ENCODE data around the gene CTNNA3.
"Not testable (repeated sequence)": the region's sequence is repeated elsewhere in the genome, so short reads cannot be mapped to it uniquely, and the experiment has no call there.

CTNNA3 gene

DNA sequence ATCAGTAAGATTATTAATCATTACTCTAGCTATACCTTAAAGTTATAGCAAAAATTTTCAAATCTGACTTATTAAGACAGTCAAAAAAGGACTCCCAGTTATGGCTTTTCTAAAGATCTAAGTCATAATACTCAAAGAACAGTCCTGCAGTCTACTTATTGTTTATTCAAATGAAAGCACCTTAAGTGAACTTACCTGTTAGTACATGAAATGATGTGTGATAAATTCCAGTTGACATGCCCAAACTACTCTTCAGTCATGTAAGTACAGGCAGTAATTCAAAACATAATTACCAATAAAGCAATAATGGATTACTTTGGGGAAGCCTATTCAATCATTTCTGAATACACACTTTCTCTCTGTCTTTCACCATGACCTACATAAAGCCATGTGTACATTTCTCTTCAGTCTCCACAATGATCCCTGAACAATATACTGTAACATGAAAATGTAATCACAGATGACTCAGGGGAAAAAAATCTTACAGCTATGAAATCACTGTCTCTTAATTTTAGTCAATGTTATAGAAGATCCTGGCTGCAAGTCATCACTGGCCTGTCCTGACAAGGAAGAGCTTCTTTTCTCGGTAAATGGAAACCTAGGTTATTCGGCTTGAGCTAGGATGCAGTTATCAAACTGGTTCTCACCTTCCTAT lies 1190.9 kb downstream of the CTNNA3 start:
- DNase-seq (ENCODE audit: insufficient read length, low spot score) (no peak), FAIRE-seq (no peak)

DNA sequence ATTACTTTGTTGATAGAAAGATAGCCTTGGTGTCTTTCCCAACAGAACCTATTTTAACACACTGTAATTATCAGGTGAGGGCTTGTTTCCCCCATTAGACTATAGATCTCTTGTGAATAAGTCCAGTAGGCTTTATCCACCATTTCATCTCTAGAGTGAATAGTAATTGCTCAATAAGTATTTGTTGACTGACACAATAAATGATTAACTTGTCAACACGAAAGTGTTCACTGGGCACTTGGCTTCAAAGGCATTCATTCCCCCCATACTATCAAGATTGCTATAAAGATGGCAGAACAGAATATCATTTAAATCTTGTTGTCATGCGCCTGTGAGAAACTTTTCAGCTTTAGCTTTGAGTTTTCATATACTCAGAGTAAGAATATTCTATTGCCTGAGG lies 1194.6 kb downstream of the CTNNA3 start:
- FAIRE-seq: no peak
- no peak for DNase-seq (ENCODE audit: insufficient read length, low spot score)

DNA sequence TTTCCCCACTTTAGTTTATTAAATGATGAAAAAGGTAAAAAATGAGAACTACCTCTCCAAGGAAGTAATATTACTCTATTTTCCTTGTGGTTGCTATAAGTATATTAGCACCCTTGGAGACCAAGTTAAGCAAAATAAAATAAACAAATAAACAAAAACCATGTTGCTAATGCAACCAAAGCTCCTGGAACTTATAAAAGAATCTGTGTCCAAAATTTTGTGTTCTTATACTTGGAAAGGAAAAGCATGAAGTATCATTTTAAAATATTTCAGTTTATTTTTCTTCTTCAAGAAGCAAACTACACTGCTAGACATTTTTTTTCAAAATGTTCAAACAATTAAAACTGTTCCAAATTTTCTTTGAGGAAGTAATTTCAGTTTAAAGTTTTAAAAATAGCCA lies 1212.0 kb downstream of the CTNNA3 start:
- DNase-seq (ENCODE audit: insufficient read length, low spot score) (no peak), FAIRE-seq (no peak)

DNA sequence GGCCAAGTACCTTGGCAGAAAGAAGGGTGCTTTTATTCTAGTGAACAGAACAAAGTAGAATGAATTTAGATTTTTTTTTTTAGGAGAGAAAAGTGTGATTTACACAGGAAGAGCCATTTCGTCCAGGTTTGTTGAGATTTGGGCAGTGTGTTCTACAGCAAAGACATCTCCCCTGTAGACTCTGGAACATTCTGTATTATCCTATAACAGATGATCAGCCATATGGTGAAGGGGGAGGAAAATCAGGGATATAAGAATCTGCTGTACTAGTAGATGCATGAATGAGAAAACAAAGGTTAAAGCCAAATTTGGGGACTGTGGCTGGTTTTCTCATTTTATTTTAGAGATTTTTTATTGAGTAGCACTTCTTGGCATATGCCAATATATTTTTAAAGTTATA lies 1223.8 kb downstream of the CTNNA3 start:
- DNase-seq (ENCODE audit: insufficient read length, low spot score) (no peak), FAIRE-seq (no peak)

DNA sequence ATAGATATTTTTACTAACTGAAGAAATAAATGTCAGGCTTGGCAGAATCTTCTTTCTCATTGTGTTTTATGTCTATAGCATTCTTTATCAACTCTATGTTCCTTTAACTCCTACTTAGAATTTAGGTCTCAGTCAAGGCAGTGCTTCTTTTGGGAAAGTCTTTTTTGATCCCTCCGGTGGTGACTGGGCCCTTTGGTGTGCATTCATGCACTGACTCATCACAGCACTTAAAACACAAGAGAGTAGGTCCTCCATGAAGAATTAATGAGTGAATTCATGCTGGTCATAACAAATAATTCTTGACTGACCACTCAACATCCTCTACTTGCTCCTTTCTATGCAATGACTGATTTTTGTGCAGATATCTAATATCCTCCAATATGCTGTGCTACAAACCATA lies 1229.0 kb downstream of the CTNNA3 start:
- no peak for DNase-seq (ENCODE audit: insufficient read length, low spot score)
- FAIRE-seq: no peak

DNA sequence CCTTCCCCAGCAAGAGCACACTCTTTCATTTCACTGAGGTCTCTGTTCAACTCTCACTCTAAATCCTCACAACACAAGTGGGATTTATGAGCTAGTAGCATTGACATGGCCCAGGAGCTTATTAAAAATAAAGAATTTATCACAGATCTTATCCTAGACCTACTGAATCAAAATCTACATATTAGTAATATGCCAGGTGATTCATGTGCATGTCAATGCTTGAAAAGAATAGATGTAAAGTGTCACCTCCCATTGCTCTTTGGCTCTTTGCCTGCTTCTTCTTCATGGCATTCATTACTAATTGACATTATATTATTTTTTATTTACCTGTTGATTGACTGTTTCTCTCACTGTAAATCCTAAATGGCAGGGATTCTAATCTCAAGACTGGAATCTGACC lies 1229.4 kb downstream of the CTNNA3 start:
- FAIRE-seq (no peak), DNase-seq (ENCODE audit: insufficient read length, low spot score) (no peak)

DNA sequence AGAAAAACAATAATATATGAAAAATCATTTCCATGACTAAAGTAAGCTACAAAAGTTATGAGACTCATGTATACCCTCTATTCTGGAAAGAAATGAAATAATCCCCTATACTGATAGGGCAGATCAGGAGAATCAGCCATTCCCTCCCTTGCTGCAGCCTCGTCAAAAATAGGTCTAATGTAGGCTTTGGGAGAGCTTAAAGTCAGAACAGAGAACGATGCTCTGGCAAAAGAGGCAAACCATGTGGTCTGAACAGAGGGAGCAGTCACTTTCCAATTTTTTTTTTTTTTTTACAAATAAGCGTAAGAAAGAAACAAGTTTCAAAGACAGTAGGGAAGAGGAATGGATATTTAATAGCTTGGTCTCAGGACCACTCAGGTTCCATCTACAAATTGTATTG lies 1232.4 kb downstream of the CTNNA3 start:
- FAIRE-seq: no peak
- DNase-seq (ENCODE audit: insufficient read length, low spot score): no peak

DNA sequence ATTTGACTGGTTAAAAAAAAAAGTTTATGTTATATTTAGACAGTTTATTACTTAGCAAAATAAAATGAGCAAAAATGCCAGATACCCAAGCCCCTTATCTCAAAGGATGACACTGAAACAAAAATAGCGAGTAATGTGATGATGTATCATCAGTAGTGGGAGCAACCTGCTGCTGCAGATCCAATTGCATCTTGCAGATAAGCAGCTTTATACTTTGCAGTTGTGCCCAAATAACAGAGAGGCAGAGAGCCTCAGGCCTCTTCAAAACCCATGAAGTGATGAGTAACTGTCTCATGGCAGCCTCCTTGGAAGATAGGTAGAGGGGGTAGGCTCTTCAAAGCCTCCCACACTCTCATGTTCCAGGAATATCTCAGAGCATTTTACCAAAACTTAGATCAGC lies 1238.4 kb downstream of the CTNNA3 start:
- FAIRE-seq (no peak), DNase-seq (ENCODE audit: insufficient read length, low spot score) (no peak)

DNA sequence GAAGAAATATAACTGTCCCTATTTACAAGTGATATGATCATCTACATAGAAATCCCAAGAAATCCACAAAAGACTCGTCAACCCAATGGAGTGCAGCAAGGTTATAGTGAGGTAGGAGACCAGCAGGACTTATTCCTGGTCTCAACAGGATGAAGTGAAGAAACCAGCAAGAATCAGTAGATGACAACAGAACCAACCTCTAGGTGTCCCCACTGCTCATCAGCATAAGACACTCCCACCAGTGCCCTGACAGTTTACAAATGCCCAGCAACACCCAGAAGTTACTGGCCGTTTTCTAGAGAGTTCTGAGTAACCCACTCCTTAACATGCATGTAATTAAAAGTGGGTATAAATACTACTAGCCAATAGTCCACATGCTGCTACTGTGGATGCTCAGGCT lies 1240.7 kb downstream of the CTNNA3 start:
- DNase-seq (ENCODE audit: insufficient read length, low spot score): no peak
- no peak for FAIRE-seq

DNA sequence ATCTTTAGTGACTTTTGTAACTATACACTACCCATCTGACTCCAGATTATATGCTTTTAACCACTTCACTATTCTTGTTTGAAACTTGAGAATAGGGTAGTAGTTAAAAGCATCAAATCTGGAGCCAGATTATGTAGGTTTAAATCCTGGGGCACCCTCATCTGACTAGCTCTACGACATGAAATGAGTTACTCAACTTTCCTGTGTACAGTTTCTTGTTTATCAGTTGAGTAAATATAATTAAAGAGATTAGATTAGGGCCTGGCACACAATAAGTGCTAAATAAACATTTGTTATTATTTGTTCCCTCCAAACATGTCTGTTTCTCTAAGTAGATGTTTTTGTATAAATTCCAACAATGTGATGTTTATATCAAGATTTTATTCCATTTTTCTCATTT lies 1255.4 kb downstream of the CTNNA3 start:
- FAIRE-seq (no peak), DNase-seq (ENCODE audit: insufficient read length, low spot score) (no peak)

DNA sequence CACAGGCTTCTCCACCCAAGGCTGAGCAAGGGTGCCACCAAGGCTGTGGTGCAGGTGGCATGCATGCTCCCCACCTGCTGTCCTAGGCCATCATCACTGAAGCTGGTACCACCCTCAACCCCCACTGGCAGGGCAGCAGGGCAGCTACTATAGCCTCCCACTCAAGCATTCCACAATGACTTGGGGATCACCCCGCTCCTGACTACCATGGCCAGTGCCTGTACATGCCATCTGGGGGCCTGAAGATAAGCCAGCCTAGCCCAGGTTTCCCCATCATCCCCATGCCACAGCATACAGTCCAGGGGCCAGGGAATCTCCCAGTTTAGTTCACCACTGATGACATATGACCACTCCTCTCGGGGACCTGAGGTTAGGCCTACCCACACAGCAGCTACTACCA lies 1281.1 kb downstream of the CTNNA3 start:
- DNase-seq (ENCODE audit: insufficient read length, low spot score) (no peak), FAIRE-seq (no peak)

DNA sequence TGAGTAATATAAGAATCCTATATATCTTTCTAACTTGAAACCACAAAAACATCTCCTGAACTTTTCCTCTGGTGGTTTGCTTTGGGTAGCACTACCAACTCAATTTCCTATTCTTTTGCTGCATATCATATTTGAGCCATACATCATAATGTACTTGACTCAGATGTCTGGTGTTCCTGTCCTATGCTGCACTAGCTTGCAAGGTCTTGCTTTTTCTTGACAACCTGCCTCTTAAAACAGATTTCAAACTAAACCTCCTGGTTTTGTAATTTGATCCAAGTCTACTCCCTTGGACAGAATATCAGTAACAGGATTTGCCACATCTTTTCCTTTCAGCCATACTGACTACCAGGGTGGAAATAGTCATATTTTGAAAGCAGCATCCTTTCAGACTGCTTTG lies 1290.4 kb downstream of the CTNNA3 start:
- FAIRE-seq (no peak), DNase-seq (ENCODE audit: insufficient read length, low spot score) (no peak)

DNA sequence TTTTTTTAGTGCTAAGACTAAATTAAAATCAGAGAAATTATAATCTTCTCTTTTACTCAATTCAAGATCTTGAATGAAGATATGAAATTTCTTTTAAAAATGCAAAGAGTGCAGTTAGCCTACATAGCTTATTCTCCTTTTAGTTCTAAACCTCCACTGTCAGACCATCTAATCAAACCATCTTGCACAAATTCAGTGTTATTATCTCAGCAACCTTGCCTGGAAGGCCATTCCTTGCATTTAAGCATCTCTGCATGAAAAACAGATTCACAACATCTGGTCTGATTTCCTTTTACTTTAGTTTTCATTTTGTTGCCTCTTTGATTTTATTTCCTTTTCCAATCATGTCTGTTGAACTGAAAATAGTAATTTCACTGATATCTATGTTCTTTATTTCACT lies 1297.3 kb downstream of the CTNNA3 start:
- DNase-seq (ENCODE audit: insufficient read length, low spot score) (no peak), FAIRE-seq (no peak)

DNA sequence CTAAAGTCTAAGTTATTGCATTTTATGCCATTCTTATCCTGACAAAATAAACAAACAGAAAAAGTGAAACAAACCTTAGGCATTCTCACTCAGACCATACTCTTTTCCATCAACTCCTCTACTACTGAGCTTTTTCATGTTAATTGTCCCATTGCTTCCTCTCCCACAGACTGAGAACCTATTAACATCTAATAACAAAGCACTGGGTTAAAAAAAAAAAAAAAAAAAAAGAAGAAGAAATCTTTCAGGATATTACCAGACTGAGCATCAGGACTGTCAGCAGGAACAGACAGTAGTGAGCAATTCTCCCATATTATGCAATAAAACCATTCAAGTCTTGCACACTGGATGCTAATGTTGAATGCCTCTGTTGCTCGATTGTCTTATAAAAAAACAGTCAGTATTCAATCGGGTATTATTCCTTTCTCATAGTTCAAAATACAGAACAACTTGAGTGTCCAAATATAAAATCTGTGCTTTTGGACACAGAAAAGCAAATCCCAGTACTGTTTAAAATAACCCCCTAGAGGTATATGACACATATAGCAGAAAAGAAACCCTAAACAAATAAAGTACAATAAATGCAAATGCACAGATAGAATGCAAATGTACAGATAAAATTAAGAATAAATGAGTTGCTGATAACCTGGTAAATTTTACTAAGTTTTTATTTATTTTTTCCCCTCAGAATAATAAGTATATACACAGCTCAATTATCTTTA lies 1301.5 kb downstream of the CTNNA3 start:
- DNase-seq (ENCODE audit: insufficient read length, low spot score) (no peak), FAIRE-seq (no peak)

DNA sequence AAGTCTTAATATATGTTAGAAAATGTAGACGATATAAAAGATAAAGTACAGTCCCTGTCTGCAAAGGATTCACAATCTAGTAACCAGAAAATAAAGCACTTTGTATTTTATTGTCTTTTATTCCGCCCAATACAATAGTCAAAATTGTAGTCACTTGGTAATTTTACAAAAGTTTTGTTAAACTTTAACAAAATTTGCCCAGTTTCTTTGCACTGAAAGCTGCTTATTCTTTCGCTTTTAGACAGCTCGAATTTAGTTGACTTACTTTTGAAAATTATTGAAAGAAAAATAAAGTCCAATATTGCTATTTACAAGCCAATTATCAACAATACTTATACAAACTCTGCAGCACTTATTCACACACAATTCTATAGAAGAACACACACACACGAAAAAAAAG lies 1305.1 kb downstream of the CTNNA3 start:
- no peak for FAIRE-seq
- no peak for DNase-seq (ENCODE audit: insufficient read length, low spot score)

DNA sequence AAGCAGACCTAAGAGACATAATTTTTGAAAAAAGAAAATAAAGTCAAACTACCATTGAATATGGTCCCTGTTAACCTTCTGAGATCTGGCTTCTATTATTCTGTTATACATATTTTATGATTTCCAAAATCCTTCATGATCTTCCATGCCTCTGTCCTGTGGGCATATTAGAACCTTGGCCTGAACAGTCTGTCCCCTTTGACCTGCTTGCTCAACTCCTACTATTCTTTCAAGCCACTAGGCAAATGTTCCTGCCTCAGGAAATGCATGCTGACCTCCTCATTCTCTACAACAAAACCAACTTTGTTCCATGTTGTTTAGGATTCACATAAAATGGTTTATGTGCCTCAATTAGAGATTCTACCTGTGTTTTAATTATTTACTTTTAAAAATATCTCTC lies 1315.0 kb downstream of the CTNNA3 start:
- FAIRE-seq (no peak), DNase-seq (ENCODE audit: insufficient read length, low spot score) (no peak)

DNA sequence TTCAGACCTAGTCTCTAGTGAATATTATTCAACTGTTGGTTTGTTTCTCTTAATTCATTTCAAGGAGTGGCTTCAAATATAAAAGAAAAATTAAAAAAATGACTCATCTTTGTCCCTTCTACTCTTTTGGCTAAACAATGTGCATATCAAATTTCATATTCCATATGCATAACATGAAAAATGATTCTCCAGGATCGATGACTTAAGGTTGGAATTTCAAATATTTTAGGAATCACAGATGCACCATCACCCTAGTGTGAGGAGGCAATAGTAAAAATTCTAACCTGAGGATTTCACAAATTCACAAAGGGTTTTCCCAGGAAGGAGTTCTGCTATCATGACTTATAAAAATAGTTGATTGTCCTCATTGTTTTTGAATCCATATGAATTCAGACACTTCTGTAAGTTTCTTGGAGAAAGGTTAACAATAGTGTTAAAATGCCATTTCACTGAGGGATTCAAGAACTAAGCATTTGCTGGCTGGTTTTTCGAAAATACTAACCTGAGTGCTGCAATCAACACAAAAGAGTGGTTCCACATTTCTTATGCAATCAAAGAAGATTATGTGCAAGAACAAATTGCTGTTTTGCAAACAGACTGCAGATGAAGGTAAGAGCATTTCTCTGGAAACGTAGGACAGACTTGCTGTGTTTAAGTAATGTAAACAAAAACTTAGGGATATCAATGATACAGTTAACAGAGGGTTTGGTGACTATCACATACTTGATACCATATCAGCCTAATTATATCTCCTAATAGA lies 1317.7 kb downstream of the CTNNA3 start:
- DNase-seq (ENCODE audit: insufficient read length, low spot score): no peak
- FAIRE-seq: no peak

DNA sequence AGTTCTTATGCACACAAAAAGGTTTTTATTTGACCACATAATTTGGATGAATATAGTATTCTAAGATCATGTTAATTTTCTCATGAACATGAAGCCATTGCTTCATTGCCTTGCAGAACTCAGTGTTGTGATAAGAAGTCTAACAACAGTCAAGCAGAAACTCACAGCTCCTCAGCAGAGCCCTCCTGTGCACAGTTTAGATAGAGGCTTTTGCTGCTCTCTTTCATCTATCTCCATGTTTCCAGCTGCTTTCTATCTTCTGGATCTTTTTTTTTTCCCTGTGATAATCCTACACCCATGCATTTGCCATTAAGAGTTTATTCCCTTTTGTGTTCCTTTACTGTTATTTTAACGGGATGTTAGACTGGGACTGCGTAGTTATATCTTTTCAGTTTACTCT lies 1327.8 kb downstream of the CTNNA3 start:
- FAIRE-seq (no peak), DNase-seq (ENCODE audit: insufficient read length, low spot score) (no peak)

DNA sequence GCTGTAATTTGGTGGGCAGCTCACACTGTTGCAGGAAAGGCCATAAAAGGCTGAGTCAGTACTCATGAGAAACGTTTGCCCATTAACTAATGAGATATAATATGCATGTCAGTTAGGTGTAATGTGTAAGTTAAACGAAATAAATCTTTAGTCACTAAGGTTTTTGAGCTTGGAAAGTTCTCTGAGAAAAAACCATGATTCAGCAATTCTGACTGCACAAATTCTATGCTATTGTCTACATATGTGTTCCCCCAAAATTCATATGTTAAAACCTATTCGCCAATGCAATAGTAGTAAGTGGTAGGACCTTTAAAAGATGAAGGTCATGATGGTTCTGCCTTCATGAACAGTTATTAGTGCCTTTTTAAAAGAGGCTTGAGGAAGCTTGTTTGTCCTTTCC lies 1329.8 kb downstream of the CTNNA3 start:
- FAIRE-seq: no peak
- no peak for DNase-seq (ENCODE audit: insufficient read length, low spot score)

DNA sequence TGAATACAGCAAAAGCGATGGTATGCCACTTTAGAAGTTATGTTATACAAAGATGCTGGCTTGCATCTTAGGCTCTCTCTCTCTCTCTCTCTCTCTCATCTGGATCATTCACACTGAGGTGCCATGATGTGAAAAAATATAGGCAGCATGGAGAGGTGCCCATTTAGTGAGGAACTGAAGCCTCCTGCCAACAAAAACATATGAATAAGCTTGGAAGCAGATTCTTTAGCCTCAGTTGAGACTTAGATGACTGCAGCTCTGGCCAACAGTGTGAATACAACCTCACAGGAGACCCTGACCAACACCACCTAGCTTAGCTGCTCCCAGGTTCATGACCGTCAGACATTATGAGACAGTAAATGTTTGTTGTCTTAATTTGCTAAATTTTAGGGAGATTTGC lies 1330.3 kb downstream of the CTNNA3 start:
- FAIRE-seq (no peak), DNase-seq (ENCODE audit: insufficient read length, low spot score) (no peak)

DNA sequence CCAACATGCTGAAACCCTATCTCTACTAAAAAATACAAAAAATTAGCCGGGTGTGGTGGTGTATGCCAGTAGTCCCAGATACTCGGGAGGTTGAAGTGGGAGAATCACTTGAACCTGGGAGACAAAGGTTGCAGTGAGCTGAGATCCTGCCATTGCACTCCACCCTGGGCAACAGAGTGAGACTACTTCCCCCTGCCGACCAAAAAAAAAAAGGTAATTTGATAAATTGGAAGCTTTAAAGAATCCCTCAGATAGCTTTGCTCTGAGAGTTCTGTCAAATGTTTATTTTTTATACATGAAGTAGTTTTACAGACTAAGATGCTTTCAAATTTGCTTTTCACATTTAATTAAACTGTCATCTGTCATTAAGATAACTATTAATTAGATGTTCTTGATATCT lies 1333.5 kb downstream of the CTNNA3 start:
- DNase-seq (ENCODE audit: insufficient read length, low spot score) (no peak), FAIRE-seq (no peak)

DNA sequence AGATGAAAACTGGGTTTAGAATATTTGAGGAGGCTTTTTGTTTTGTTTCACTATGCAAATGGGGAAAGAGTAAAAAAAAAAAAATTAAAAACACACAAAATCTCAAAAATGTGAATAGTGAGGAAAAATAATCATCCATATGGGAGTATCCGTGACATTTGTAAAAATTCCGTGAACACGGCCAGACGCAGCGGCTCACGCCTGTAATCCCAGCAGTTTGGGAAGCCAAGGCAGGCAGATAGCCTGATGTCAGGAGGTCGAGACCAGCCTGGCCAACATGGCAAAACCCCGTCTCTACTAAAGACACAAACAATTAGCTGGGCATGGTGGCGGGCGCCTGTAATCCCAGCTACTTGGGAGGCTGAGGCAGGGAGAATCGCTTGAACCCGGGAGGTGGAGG lies 1342.2 kb downstream of the CTNNA3 start:
- DNase-seq (ENCODE audit: insufficient read length, low spot score); FAIRE-seq: not testable (repeated sequence)

Measured in GM19239 (cell line).